ENCODE measurements around the gene ULK3.
A peak's percentile ranks its signal among the peaks of the same experiment; 100 is the strongest.

Gene ULK3

GRCh38 chr15:74795966-74796625, 46.9 kb downstream of the ULK3 start:
- peak; percentile 28 for DNase-seq

DNA sequence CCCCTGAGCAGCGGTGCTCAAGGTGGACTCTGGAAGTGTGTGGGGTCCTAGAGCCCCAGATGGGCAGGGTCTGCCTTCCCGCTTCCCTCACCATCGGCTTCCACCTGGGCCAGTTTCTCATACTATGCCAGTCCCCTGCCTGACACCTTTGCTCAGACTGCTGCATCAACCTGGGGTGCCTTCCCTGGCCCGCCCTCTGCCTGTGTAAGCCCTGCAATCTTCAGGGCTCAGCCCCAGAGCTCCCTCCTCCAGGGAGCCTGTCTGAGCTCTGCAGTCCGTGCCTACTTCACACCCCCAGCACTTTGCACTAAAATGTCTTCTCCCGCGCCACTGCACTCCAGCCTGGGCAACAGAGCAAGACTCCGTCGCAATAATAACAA, 48.0 kb downstream of the ULK3 start:
- no peak for DNase-seq

DNA sequence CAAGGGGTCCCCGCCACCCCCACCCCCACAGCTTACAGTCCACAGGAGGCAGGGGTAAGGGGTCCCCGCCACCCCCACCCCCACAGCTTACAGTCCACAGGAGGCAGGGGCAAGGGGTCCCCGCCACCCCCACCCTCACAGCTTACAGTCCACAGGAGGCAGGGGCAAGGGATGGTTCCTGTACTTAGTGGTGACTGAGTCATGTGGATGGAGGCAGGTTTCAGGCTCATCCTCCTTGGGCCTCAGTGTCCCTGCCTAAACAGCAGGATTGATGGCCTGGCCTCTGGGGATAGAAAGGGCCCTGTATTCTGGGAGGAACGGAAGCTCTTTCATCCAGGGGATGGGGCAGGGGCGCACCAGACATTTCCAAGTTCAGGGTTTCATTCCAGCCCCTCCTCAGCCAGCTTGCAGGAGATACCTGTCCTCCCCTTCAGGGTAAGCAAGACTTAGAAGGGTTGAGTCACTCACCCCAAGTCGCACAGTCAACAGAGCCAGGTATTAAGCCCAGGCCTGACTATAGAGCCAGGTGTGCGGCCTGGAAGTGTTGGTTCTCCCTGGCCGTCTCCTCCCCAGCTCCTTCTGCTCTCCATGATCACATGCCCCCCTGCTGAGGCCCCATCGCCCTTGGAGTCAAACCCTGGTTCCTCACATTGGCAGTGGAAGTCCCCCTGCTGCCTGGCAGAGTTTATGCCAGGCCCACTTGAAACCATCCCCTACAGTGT, 48.5 kb downstream of the ULK3 start:
- DNase-seq, result no peak

GRCh38 chr15:74793135-74794028, 49.6 kb downstream of the ULK3 start:
- DNase-seq, result peak; percentile 64

- no peak for DNase-seq
Observed at GRCh38 chr15:74792227-74793016, 50.5 kb downstream of the ULK3 start.

DNA sequence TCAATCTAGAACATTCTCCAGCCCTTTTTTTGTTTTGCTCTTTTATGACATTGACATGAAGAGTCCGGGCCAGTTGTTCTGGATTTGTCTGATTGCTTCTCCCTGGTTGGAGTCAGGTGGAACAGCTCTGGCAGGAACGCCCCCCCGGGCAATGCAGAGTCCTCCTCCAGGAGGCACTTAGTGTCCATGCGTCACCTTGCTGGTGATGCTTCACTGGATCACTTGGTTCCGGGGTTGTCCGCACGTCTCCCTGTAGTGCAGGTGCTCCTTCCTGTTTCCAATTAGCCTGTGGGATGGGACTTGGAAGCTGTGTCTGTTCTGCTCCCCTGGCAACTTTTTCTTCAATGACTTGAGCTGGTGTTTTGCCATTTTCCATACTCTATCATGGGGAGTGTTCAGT, 51.3 kb downstream of the ULK3 start:
- DNase-seq, result no peak

DNA sequence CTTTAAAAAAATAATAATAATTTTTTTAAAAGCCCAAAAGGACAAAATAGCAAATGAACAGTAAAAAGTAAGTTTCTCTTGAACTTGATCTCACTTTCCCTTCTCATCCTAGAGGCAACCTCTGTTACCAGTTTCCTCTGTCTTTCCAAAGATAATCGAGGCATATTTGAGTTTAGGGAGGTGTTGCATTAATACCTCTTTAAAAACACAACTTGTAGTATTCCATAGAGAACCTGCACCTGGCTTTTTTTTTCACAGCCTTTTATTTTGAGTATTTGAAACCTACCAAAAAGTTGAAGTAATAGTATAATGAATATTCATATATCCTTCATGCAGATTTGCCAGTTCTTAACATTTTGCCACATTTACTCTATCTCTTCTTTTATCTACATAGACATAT, 51.9 kb downstream of the ULK3 start:
- DNase-seq, result no peak

GRCh38 chr15:74790080-74790916, 52.7 kb downstream of the ULK3 start:
- DNase-seq, result peak; percentile 39

DNA sequence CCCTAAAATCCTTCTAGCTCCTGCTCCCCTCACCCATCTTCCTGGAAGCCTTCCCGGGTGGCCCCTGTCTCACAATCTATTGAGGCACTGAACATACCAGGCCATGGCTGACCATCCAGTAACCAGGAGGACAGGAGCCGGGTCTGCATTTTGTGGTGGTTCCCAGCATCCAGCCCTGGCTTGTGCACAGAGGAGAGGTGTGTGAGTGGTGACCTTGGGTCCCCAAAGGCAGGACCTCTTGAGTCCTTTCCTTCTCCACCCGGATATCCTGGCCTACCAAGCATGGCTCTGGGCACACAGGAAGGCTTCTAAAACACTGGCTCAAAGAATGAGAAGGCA, 53.2 kb downstream of the ULK3 start:
- no peak for DNase-seq

DNA sequence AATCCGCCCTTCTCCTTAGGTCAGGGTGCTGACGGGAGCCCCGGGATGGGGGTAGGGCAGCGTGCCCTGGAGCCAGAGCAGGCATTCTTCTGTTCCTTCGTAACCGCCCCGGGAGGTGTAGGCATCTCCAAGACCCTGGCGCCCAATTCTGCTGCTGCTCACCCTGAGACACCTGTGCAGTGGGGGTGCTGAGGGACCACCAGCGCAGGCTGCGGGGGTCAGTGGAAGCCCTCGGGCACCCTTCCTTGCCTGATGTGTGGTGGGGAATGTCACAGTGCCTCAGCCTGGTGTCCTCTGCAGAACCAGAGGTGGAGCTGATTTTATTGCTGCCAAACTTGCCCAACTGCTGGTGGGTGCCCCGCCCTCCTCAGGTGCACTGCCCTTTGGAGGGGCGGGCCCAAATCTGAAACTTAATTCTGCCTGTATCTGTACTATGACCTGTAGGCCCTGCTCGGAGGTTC, 53.8 kb downstream of the ULK3 start:
- no peak for DNase-seq

GRCh38 chr15:74788683-74789151, 54.2 kb downstream of the ULK3 start:
- DNase-seq, result peak; percentile 37

DNA sequence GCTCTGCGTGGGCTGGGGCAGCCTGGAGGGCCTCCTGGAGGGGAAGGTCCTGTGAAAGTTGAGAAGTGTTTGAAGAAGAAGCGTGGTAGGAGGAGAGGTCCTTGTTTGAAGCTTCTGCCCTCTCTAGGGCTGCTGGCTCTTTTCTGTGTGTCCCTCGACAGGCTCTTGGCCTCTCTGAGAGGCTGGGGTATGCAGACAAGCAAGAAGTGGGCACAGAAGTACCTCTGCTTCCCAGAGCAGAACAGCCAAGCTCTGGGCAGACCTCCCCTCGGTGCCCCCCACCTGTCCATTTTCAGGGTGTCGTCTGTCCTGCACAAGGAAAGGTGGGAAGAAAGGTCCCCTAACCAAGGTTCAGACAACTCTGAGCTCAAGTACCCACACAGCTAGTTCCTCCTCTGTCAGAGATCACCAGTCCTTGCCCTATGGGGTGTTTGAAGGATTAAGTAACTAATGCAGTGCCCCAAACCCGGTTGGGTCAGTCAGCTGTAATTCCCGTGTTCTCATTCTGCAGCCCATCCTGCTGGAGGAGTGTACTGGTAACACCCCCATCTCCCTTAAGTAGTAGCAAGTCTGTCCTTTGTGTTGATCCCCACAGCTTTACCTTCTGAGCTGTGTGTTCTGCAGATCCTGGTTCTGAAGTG, 54.8 kb downstream of the ULK3 start:
- no peak for DNase-seq

- peak; percentile 94 for DNase-seq
Observed at GRCh38 chr15:74787251-74788041, 55.5 kb downstream of the ULK3 start.

GRCh38 chr15:74786551-74787165, 56.3 kb downstream of the ULK3 start:
- DNase-seq, result no peak

Data from stimulated activated naive CD4-positive, alpha-beta T cell treated with Interleukin-2 at 50 U/mL for 16 hours (primary cell).